GM12875 (cell line): Measurements from ENCODE around the gene INHBE.

ENCODE experiments used
- H3K4me3 ChIP-seq: one replicate; pipeline ENCODE4 v1.5.1; 2011; ENCODE audit warnings: low read depth, low read length, control low read depth
- TF ChIP-seq, protein P1 (sequence below): IDR thresholded peaks from 2 replicates; pipeline ENCODE4 v1.5.1; 2011; ENCODE audit warnings: low read depth, mild to moderate bottlenecking, control low read depth, inconsistent platforms, low read length, moderate library complexity, borderline replicate concordance; ENCODE audit not compliant: insufficient read depth

INHBE gene

DNA sequence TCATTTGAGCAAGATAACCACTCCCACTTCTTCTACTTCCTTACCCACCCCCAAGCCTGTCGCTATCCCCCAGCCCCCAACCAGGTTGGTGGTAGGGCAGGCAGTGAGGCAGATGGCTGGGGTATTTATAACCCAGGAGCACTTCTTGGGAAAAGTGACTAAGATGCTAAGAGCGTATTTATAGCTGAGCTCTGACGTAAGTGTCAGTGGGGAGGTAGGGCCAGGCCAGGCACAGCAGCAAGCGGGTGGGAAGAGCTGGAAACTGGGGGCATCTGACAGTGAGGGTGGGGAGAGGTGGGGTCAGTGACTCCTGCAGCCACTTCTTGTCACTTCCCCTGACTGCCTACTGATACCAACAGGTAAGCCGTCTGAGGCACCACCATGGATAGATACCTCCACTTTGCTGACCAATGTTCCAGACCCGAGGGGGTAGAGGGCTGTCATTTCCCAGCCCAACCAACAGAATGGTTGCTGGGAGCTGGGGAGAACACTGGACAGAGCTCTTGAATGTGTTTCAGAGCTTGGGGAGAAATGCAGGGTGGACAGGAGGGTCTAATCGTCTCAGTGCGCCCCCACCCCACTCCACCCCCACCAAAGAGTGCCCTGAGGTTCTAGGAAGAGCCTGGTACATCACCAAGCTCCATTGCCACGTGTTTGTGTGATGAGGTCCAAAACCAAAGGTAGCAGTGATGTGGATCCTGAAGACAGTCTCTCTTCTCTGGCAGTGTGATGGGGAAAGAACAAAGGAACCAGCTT lies 2.7 kb upstream of the INHBE start:
- no peak overlapping the region for H3K4me3 ChIP-seq
- TF ChIP-seq, protein P1, sequence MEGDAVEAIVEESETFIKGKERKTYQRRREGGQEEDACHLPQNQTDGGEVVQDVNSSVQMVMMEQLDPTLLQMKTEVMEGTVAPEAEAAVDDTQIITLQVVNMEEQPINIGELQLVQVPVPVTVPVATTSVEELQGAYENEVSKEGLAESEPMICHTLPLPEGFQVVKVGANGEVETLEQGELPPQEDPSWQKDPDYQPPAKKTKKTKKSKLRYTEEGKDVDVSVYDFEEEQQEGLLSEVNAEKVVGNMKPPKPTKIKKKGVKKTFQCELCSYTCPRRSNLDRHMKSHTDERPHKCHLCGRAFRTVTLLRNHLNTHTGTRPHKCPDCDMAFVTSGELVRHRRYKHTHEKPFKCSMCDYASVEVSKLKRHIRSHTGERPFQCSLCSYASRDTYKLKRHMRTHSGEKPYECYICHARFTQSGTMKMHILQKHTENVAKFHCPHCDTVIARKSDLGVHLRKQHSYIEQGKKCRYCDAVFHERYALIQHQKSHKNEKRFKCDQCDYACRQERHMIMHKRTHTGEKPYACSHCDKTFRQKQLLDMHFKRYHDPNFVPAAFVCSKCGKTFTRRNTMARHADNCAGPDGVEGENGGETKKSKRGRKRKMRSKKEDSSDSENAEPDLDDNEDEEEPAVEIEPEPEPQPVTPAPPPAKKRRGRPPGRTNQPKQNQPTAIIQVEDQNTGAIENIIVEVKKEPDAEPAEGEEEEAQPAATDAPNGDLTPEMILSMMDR = no peak

GRCh38 chr12:57452937-57453509 lies 2.1 kb upstream of the INHBE start:
- no peak overlapping the region for H3K4me3 ChIP-seq
- TF ChIP-seq, protein P1 = peak; percentile 91

GRCh38 chr12:57454213-57454565 lies 918 bp upstream of the INHBE start:
- no peak overlapping the region for H3K4me3 ChIP-seq
- TF ChIP-seq, protein P1 = no peak

DNA sequence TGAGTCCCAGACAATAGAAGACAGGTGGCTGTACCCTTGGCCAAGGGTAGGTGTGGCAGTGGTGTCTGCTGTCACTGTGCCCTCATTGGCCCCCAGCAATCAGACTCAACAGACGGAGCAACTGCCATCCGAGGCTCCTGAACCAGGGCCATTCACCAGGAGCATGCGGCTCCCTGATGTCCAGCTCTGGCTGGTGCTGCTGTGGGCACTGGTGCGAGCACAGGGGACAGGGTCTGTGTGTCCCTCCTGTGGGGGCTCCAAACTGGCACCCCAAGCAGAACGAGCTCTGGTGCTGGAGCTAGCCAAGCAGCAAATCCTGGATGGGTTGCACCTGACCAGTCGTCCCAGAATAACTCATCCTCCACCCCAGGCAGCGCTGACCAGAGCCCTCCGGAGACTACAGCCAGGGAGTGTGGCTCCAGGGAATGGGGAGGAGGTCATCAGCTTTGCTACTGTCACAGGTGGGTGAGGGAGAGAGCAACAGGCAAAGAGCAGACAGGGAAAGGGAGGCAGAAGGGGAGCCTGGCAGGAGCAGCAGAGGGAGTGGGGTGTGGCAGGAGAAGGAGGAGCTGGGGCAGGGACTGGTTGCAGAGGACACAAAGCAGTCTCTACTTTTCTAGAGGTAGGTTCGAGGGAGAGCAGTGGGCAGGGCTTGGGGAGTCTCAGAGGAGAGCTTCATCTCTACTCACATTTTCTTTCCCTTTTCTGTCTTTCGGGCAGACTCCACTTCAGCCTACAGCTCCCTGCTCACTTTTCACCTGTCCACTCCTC lies 452 bp downstream of the INHBE start:
- H3K4me3 ChIP-seq = no peak overlapping the region
- TF ChIP-seq, protein P1 = no peak

DNA sequence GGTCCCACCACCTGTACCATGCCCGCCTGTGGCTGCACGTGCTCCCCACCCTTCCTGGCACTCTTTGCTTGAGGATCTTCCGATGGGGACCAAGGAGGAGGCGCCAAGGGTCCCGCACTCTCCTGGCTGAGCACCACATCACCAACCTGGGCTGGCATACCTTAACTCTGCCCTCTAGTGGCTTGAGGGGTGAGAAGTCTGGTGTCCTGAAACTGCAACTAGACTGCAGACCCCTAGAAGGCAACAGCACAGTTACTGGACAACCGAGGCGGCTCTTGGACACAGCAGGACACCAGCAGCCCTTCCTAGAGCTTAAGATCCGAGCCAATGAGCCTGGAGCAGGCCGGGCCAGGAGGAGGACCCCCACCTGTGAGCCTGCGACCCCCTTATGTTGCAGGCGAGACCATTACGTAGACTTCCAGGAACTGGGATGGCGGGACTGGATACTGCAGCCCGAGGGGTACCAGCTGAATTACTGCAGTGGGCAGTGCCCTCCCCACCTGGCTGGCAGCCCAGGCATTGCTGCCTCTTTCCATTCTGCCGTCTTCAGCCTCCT lies 1.1 kb downstream of the INHBE start:
- TF ChIP-seq, protein P1 = peak; percentile 90
- H3K4me3 ChIP-seq = no peak overlapping the region

DNA sequence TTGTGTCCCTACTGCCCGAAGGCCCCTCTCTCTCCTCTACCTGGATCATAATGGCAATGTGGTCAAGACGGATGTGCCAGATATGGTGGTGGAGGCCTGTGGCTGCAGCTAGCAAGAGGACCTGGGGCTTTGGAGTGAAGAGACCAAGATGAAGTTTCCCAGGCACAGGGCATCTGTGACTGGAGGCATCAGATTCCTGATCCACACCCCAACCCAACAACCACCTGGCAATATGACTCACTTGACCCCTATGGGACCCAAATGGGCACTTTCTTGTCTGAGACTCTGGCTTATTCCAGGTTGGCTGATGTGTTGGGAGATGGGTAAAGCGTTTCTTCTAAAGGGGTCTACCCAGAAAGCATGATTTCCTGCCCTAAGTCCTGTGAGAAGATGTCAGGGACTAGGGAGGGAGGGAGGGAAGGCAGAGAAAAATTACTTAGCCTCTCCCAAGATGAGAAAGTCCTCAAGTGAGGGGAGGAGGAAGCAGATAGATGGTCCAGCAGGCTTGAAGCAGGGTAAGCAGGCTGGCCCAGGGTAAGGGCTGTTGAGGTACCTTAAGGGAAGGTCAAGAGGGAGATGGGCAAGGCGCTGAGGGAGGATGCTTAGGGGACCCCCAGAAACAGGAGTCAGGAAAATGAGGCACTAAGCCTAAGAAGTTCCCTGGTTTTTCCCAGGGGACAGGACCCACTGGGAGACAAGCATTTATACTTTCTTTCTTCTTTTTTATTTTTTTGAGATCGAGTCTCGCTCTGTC lies 1.8 kb downstream of the INHBE start:
- no peak overlapping the region for H3K4me3 ChIP-seq
- TF ChIP-seq, protein P1 = no peak
